ENCODE data around the gene IL1RAPL2. TPM values are rescaled to one million over a fixed set of nuclear protein-coding genes. Genes with fewer than 3 reads are reported as not detected.
"Not testable (repeated sequence)": the region's sequence is repeated elsewhere in the genome, so short reads cannot be mapped to it uniquely, and the experiment has no call there.

The IL1RAPL2 gene
- total and polyA plus RNA-seq, 3 experiments from 2014 or later = not detected

DNA sequence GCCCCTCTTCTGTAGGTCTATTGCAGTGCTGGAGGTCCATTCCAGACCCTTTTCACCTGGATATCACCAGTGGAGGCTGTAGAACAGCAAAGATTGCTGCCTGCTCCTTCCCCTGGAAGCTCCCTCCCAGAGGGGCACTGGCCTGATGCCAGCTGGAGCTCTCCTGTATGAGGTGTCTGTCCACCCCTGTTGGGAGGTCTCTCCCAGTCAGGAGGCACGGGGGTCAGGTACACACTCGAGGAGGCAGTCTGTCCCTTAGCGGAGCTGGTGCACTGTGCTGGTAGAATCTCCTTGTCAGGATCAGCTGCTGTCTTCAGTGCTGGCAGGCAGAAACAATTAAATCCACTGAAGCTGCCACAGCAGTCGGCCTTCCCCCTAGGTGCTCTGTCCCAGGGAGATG is 276.6 kb downstream of the IL1RAPL2 start:
- Histone ChIP-seq H3K4me3 (ENCODE audit: low read length) (no peak overlapping the region), H3K27ac (ENCODE audit: low read depth, low read length) (no peak overlapping the region), H3K4me1 (ENCODE audit: insufficient read depth, low read length) (no peaks in the 10 kb centered on the region), H3K9me3 (ENCODE audit: low read length) (no peaks in the 10 kb centered on the region), H3K27me3 (ENCODE audit: insufficient read depth, low read length, poor library complexity, severe bottlenecking) (no peaks in the 10 kb centered on the region), H3K36me3 (ENCODE audit: insufficient read depth, low read length) (no peaks in the 10 kb centered on the region)
- POLR2A ChIA-PET = no interaction called here
- H3K4me1 Mint-ChIP-seq = no peaks in the 10 kb centered on the region
- CTCF ChIA-PET = no interaction called here
- DNase-seq = no peak
- H3K36me3 Mint-ChIP-seq = no peaks in the 10 kb centered on the region
- peaks cover 0 to 8% (median 6%) of the 10 kb centered on the region in 5 donors for H3K9me3 Mint-ChIP-seq
- H3K27me3 Mint-ChIP-seq = peaks cover 0 to 7% of the 10 kb centered on the region in 2 donors
- H3K4me3 Mint-ChIP-seq = no peak overlapping the region
- no peak overlapping the region for H3K27ac Mint-ChIP-seq

DNA sequence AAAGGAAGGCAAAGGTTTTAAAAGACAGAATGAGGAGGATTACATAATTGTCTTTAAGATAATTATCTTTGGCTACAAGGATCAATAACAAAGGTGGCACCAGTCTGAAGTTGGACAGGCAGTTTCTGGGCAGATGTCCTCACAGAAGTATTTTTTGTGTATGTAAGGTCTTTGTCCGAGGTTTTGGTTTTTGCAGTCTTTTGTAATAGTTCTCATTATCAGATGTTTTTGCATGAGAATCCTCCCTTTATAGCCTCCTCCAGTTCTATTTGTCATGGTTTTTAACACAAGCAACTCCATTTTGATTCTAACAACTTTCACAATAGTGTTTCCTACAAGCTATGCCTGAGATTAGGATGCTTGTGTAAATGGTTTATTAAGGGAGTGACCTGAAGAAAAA is 286.2 kb downstream of the IL1RAPL2 start:
- Histone ChIP-seq H3K4me1 (ENCODE audit: insufficient read depth, low read length) (no peaks in the 10 kb centered on the region), H3K4me3 (ENCODE audit: low read length) (no peak overlapping the region), H3K27ac (ENCODE audit: low read depth, low read length) (no peak overlapping the region), H3K27me3 (ENCODE audit: insufficient read depth, low read length, poor library complexity, severe bottlenecking) (no peaks in the 10 kb centered on the region), H3K36me3 (ENCODE audit: insufficient read depth, low read length) (no peaks in the 10 kb centered on the region), H3K9me3 (ENCODE audit: low read length) (no peaks in the 10 kb centered on the region)
- H3K4me1 Mint-ChIP-seq = no peaks in the 10 kb centered on the region
- CTCF ChIA-PET = no interaction called here
- no peak overlapping the region for H3K27ac Mint-ChIP-seq
- H3K36me3 Mint-ChIP-seq = no peaks in the 10 kb centered on the region
- no peak overlapping the region for H3K4me3 Mint-ChIP-seq
- POLR2A ChIA-PET = no interaction called here
- H3K9me3 Mint-ChIP-seq = no peaks in the 10 kb centered on the region
- peaks cover 0 to 8% of the 10 kb centered on the region in 2 donors for H3K27me3 Mint-ChIP-seq
- no peak for DNase-seq

DNA sequence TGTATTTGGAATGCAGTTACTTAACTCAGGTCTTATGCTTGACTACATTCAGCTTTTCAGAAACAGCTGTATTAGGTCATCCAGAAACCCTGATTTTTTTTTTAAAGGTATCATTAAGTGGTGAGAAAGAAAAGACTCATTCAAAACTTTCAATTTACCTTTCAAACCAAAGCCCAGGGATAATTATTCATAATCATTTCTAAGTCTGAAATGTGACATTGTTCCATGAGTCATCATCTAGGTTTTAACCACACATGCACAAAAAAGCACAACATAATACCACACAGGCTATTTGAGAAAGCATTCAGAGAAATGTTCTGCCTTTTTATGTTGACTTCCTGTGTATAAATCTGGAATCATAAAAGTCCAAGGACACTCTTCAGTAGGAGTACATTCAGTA is 288.2 kb downstream of the IL1RAPL2 start:
- H3K36me3 ChIP-seq (ENCODE audit: insufficient read depth, low read length) = no peaks in the 10 kb centered on the region
- POLR2A ChIA-PET = no interaction called here
- Mint-ChIP-seq H3K27ac (peak overlapping the region in 1 of 8 donors; percentile 9), H3K4me1 (no peaks in the 10 kb centered on the region), H3K4me3 (no peak overlapping the region), H3K27me3 (peaks cover 0 to 8% of the 10 kb centered on the region in 2 donors), H3K9me3 (no peaks in the 10 kb centered on the region), H3K36me3 (no peaks in the 10 kb centered on the region)
- no peak overlapping the region for H3K27ac ChIP-seq (ENCODE audit: low read depth, low read length)
- DNase-seq = no peak
- H3K27me3 ChIP-seq (ENCODE audit: insufficient read depth, low read length, poor library complexity, severe bottlenecking) = no peaks in the 10 kb centered on the region
- no peaks in the 10 kb centered on the region for H3K9me3 ChIP-seq (ENCODE audit: low read length)
- no peak overlapping the region for H3K4me3 ChIP-seq (ENCODE audit: low read length)
- CTCF ChIA-PET = no interaction called here
- H3K4me1 ChIP-seq (ENCODE audit: insufficient read depth, low read length) = no peaks in the 10 kb centered on the region

DNA sequence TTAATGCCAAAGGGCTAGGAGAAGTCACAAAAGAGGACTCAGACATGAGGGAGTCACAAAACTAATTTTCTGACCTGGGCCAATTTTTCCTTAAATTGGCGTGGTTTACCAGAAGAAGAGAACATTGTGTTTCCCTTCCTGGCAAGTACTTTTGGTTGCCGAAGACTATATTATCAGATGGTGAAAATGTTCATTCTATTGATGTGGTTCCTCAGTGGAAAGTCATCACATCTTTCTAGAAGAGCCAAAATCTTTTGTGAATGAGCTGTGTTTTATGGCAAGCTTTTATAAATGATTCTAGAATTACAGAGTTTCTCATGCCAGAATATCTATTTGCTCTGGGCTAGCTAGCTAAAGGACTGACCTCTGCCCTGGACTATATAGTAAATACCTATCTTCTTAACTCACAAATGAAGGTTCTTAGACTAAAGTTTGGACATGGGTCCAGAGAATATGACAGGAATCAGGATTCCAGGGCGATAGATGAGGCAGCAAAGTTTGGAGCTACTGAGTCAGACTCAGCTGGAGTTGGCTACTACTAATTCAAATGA is 288.9 kb downstream of the IL1RAPL2 start:
- Mint-ChIP-seq H3K4me1 (no peaks in the 10 kb centered on the region), H3K36me3 (no peaks in the 10 kb centered on the region), H3K9me3 (no peaks in the 10 kb centered on the region), H3K4me3 (no peak overlapping the region), H3K27me3 (peaks cover 0 to 8% of the 10 kb centered on the region in 2 donors), H3K27ac (no peak overlapping the region)
- Histone ChIP-seq H3K36me3 (ENCODE audit: insufficient read depth, low read length) (no peaks in the 10 kb centered on the region), H3K9me3 (ENCODE audit: low read length) (no peaks in the 10 kb centered on the region), H3K27me3 (ENCODE audit: insufficient read depth, low read length, poor library complexity, severe bottlenecking) (no peaks in the 10 kb centered on the region), H3K4me3 (ENCODE audit: low read length) (no peak overlapping the region), H3K4me1 (ENCODE audit: insufficient read depth, low read length) (no peaks in the 10 kb centered on the region), H3K27ac (ENCODE audit: low read depth, low read length) (no peak overlapping the region)
- DNase-seq = no peak
- CTCF ChIA-PET = no interaction called here
- POLR2A ChIA-PET = no interaction called here

DNA sequence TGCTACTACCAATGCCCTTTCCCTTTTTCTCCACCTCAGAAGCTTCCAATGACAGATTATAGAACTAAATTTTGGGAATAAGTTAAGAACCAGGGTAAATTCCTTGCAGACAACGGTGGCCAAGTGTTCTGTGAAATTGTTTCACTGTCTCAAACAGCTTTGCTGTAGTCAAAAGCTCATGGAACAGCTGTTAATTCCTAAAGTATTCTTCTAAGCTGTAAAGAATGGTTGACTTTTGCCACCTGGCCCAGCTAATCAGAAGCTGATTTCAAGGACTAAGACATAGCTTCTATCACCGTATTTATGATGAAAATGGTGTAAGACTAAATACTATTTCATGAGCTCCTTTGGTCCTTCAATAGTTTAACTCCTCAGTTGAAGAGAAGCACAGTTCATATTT is 297.5 kb downstream of the IL1RAPL2 start:
- Histone ChIP-seq H3K27ac (ENCODE audit: low read depth, low read length) (no peak overlapping the region), H3K4me3 (ENCODE audit: low read length) (no peak overlapping the region), H3K27me3 (ENCODE audit: insufficient read depth, low read length, poor library complexity, severe bottlenecking) (no peaks in the 10 kb centered on the region), H3K36me3 (ENCODE audit: insufficient read depth, low read length) (no peaks in the 10 kb centered on the region), H3K9me3 (ENCODE audit: low read length) (no peaks in the 10 kb centered on the region), H3K4me1 (ENCODE audit: insufficient read depth, low read length) (no peaks in the 10 kb centered on the region)
- POLR2A ChIA-PET = no interaction called here
- H3K4me1 Mint-ChIP-seq = no peaks in the 10 kb centered on the region
- H3K4me3 Mint-ChIP-seq = no peak overlapping the region
- peaks cover 0 to 4% of the 10 kb centered on the region in 2 donors for H3K27me3 Mint-ChIP-seq
- CTCF ChIA-PET = no interaction called here
- H3K27ac Mint-ChIP-seq = no peak overlapping the region
- no peaks in the 10 kb centered on the region for H3K36me3 Mint-ChIP-seq
- peaks cover 0 to 6% (median 0%) of the 10 kb centered on the region in 5 donors for H3K9me3 Mint-ChIP-seq
- DNase-seq = no peak

DNA sequence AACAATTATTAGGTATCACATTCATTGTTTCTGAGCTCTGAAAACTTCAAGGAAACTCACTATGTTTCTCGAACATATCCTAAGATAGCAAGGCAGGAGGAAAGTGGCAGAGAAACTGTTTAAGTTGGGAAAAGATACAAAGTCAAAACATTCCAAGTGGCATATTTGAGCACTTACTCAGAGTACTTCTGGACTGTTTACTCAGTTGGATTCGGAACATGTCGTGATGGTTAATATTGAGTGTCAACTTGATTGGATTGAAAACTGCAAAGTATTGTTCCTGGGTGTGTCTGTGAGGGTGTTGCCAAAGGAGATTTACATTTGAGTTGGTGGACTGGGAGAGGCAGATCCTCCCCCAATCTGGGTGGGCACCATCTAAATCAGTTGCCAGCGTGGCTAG is 298.3 kb downstream of the IL1RAPL2 start:
- Mint-ChIP-seq H3K27ac (peak overlapping the region in 1 of 8 donors; percentile 62), H3K4me1 (no peaks in the 10 kb centered on the region), H3K27me3 (peaks cover 0 to 4% of the 10 kb centered on the region in 2 donors), H3K9me3 (peaks cover 0 to 6% (median 0%) of the 10 kb centered on the region in 5 donors), H3K4me3 (no peak overlapping the region), H3K36me3 (no peaks in the 10 kb centered on the region)
- DNase-seq = no peak
- Histone ChIP-seq H3K36me3 (ENCODE audit: insufficient read depth, low read length) (no peaks in the 10 kb centered on the region), H3K27me3 (ENCODE audit: insufficient read depth, low read length, poor library complexity, severe bottlenecking) (no peaks in the 10 kb centered on the region), H3K4me3 (ENCODE audit: low read length) (no peak overlapping the region), H3K27ac (ENCODE audit: low read depth, low read length) (no peak overlapping the region), H3K4me1 (ENCODE audit: insufficient read depth, low read length) (no peaks in the 10 kb centered on the region), H3K9me3 (ENCODE audit: low read length) (no peaks in the 10 kb centered on the region)
- ChIA-PET CTCF (no interaction called here), POLR2A (no interaction called here)

DNA sequence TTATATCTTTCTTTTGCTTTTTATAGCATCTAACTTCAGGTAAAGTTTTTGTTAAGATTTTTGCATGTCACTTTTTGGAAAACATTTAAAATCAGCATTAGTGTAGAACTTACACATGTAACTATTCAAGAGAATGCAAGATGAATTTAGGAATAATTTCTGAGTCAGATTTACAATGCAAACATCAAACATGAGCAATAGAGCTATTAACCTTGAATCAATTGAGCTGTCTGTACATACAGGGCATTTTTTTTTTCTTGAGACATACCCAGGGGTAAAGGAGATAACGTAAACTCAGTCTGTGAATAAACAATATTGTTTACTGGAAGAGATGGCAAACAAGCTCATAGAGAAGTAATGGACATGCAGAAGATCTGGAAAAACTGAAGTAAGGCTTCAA is 311.5 kb downstream of the IL1RAPL2 start:
- Mint-ChIP-seq H3K9me3 (no peaks in the 10 kb centered on the region), H3K27me3 (no peaks in the 10 kb centered on the region), H3K36me3 (no peaks in the 10 kb centered on the region), H3K27ac (no peak overlapping the region), H3K4me3 (no peak overlapping the region), H3K4me1 (no peaks in the 10 kb centered on the region)
- Histone ChIP-seq H3K9me3 (ENCODE audit: low read length) (no peaks in the 10 kb centered on the region), H3K27me3 (ENCODE audit: insufficient read depth, low read length, poor library complexity, severe bottlenecking) (no peaks in the 10 kb centered on the region), H3K4me1 (ENCODE audit: insufficient read depth, low read length) (no peaks in the 10 kb centered on the region), H3K4me3 (ENCODE audit: low read length) (no peak overlapping the region), H3K27ac (ENCODE audit: low read depth, low read length) (no peak overlapping the region), H3K36me3 (ENCODE audit: insufficient read depth, low read length) (no peaks in the 10 kb centered on the region)
- ChIA-PET POLR2A (no interaction called here), CTCF (no interaction called here)
- no peak for DNase-seq

DNA sequence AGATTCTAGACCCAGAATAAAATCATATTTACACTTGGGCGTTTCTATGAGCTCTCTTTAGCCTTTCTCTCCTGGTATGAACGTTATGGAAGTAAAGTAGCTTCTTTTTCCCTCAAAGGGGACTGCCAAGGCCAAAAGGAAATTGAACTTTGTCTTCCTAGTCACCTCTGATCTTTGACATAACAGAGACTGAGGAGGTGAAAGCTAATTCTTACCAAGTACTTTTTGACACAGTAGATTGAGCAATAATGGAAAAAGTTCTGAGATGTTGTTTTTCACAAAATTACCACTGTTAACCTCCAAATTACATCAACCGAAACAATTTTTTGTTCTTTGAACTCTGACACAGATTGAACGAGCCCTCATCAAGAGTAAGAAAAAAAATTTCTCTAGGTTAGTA is 336.1 kb downstream of the IL1RAPL2 start:
- CTCF ChIA-PET = no interaction called here
- Mint-ChIP-seq H3K36me3 (no peaks in the 10 kb centered on the region), H3K27me3 (no peaks in the 10 kb centered on the region), H3K4me3 (no peak overlapping the region), H3K9me3 (no peaks in the 10 kb centered on the region), H3K27ac (no peak overlapping the region), H3K4me1 (no peaks in the 10 kb centered on the region)
- Histone ChIP-seq H3K27me3 (ENCODE audit: insufficient read depth, low read length, poor library complexity, severe bottlenecking) (no peaks in the 10 kb centered on the region), H3K4me3 (ENCODE audit: low read length) (no peak overlapping the region), H3K36me3 (ENCODE audit: insufficient read depth, low read length) (no peaks in the 10 kb centered on the region), H3K4me1 (ENCODE audit: insufficient read depth, low read length) (no peaks in the 10 kb centered on the region), H3K9me3 (ENCODE audit: low read length) (no peaks in the 10 kb centered on the region), H3K27ac (ENCODE audit: low read depth, low read length) (no peak overlapping the region)
- POLR2A ChIA-PET = no interaction called here
- no peak for DNase-seq

DNA sequence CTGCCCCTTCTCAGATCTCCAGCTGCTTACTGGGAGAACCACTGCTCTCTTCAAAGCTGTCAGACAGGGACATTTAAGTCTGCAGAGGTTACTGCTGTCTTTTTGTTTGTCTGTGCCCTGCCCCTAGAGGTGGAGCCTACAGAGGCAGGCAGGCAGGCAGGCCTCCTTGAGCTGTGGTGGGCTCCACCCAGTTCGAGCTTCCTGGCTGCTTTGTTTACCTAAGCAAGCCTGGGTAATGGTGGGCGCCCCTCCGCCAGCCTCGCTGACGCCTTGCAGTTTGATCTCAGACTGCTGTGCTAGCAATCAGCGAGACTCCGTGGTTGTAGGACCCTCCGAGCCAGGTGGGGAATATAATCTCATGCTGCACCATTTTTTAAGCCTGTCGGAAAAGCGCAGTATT is 343.7 kb downstream of the IL1RAPL2 start:
- H3K27me3 Mint-ChIP-seq; H3K4me1 ChIP-seq (ENCODE audit: insufficient read depth, low read length); H3K27ac ChIP-seq (ENCODE audit: low read depth, low read length); H3K9me3 ChIP-seq (ENCODE audit: low read length); H3K36me3 Mint-ChIP-seq; H3K36me3 ChIP-seq (ENCODE audit: insufficient read depth, low read length); H3K27me3 ChIP-seq (ENCODE audit: insufficient read depth, low read length, poor library complexity, severe bottlenecking); H3K4me1 Mint-ChIP-seq; H3K4me3 ChIP-seq (ENCODE audit: low read length); POLR2A ChIA-PET; H3K9me3 Mint-ChIP-seq: not testable (repeated sequence)
- Mint-ChIP-seq H3K27ac (peak overlapping the region; percentile 48 to 92 (median 66)), H3K4me3 (peak overlapping the region; percentile 13 to 83 (median 77))
- CTCF ChIA-PET = interaction anchor here (1.1 kb wide), 1 partner anchor 13 kb away, joined by 3 read pairs; no protein-coding TSS in a partner anchor
- peak in 3 of 5 donors; percentile 13 to 54 (median 51) for DNase-seq

Measured in CD8-positive, alpha-beta memory T cell (primary cell).